T follicular helper cell (primary cell): ENCODE measurements around the gene ABHD16B.

Experiments
- DNase-seq: peaks from one replicate; pipeline ENCODE4 v3.0.0-alpha.2; 2020; ENCODE audit warnings: low read depth
- total RNA-seq, 2 experiments: gene quantifications; one replicate each; lab custom pipeline; 2026; lab: John Stamatoyannopoulos, UW

The ABHD16B gene
- total RNA-seq: 0 to 0.09 reads per million in 2 experiments

DNA sequence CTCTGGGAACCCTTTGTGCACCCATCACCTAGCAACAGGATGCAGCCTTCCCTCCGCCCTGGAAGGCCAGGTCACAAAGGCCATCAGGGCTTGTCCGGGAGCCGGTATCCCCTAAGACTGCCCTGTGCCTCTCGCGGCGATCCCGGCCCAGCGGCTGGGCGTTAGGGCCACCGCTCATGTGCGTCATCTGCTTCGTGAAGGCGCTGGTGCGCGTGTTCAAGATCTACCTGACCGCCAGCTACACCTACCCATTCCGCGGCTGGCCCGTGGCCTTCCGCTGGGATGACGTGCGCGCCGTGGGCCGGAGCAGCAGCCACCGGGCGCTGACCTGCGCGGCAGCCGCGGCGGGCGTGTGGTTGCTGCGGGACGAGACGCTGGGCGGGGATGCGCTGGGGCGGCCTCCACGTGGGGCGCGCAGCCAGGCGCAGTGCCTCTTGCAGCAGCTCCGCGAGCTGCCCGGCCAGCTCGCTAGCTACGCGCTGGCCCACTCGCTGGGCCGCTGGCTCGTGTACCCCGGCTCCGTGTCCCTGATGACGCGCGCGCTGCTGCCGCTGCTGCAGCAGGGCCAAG, at the start of gene ABHD16B:
TSS of gene ABHD16B (plus strand) at position 134 of the 570 bp plus-strand sequence. CDS start at position 177, 43 bp downstream.
- DNase-seq: no peak

DNA sequence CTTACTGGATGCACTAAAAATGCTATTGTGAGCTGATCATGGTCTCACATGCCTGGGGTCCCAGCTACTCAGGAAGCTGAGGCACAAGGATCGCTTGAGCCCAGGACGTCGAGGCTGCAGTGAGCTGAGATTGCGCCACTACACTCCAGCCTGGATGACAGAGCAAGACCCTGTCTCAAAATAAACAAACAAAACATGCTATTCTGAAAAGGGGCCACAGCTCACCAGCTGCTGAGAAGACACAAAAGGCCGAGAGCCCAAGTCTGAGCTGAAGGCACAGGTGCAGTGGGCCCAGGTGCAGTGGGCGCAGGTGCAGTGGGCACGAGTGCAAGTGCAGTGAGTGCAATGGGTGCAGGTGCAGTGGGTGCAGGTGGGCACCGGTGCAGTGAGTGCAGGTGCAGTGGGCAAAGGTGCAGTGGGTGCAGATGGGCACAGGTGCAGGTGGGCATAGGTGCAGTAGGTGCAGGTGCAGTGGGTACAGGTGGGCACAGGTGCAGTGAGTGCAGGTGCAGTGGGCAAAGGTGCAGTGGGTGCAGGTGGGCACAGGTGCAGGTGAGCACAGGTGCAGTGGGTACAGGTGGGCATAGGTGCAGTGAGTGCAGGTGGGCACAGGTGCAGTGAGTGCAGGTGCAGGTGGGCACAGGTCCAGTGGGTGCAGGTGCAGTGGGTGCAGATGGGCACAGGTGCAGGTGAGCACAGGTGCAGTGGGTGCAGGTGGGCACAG, 46.2 kb upstream of the ABHD16B start:
- no peak for DNase-seq

DNA sequence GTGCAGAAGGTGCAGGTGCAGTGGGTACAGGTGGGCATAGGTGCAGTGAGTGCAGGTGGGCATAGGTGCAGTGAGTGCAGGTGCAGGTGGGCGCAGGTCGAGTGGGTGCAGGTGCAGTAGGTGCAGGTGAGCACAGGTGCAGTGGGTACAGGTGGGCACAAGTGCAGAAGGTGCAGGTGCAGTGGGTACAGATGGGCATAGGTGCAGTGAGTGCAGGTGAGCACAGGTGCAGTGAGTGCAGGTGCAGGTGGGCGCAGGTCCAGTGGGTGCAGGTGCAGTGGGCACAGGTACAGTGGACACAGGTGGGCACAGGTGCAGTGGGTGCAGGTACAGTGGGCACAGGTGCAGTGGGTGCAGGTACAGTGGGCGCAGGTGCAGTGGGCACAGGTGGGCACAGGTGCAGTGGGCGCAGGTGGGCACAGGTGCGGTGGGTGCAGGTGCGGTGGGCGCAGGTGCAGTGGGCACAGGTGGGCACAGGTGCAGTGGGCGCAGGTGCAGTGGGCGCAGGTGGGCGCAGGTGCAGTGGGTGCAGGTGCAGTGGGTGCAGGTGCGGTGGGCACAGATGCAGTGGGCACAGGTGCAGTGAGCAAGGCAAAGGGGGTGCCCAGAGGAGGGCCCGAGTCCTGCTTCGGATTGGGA, 45.6 kb upstream of the ABHD16B start:
- DNase-seq: no peak

DNA sequence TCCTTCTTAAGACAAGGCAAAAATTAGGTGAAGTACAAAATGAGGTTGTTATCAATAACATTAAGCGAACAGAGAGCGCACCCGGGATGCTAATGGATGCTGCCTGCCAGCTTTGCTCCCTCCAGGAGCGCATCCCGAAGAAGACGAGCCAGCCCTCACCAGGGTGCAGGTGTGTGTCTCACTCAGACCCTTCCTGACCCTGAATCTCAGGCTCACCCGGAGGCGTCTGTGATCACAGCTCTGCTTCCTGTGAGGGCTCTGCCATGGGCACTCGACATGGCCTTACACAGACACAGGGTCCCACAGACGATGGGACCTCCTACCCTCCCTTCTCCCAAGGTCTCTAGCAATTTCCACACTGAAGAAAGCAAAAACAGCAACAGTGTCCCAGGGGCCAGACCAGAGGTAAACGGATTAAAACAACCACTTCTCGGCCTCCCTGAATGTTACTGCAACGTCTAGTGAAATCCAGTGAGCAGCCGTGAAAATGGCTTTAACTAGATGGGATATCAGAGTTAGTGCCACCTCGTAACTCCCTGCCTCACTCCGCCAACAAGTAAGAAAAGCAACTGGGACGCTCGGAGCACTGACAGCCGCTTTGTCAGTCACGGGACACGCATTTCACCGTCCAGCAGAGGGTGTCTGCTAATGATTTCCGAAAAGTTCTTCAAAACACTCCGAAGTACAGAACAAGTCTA, 41.9 kb upstream of the ABHD16B start:
- no peak for DNase-seq

DNA sequence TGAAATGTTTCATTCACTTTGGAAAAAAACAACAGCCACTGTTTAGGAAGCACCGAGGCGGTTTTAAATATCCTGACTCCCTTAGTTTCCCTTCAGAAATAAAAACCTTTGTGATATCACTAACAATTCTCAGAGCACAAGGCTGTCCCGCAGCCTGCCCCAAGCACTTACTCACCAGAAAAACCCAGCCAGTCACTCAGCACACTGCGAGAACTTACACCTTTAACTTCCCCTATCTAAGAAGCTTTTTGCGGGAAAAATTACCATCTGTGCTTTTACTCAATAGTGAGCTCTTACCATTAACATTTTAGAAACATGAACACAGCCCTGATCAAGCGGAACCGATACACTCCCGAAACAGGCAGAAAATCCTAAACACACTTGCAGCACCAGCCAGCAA, 39.5 kb upstream of the ABHD16B start:
- no peak for DNase-seq

DNA sequence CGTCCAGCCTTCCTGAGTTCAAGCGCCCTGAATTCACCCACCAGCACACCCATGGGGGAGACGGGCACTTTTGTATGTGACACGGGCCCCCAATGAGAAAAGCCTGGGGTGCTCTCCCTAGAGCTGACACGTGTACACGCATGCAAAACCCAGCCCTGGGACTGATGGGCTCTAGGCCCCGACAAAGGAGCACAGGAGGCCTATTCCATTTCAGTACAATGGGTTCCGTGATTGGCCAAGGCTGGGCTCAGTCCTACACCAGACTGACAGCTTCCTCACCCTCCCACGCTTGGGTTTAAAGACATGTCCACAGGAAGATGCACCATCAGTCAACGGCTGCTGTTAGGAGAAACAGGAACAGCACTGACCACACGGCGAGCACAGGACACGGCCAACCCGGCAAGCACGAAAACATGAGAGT, 39.0 kb upstream of the ABHD16B start:
- DNase-seq: no peak

DNA sequence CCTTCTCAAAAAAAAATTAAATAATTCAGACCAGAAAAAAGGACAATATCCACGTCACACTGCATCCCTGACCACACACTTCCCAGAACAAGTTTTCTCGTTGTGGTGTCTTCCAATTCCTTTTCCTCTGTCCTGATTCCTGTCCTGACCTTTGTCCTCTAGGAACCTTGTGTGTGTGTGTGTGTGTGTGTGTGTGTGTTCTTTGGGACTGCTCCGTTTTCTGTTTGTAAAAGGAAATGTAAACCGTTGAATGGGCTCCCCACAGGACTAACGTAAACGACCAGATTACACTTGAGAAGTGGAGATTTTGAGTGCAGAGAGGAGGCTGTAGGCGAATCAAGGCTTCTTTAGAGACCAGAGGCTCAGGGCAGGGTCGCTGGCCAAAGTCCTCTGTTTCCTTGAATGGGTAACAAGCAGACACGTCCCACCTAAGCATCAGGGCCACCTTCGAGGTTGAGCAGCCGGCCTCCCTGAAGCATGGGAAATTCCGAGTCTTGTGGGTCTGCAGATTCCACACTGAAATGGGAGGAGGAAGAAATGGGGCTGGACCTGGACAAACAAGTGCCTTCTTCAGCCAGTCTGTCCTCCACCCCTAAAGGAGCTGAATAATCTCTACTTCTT, 37.5 kb upstream of the ABHD16B start:
- no peak for DNase-seq

DNA sequence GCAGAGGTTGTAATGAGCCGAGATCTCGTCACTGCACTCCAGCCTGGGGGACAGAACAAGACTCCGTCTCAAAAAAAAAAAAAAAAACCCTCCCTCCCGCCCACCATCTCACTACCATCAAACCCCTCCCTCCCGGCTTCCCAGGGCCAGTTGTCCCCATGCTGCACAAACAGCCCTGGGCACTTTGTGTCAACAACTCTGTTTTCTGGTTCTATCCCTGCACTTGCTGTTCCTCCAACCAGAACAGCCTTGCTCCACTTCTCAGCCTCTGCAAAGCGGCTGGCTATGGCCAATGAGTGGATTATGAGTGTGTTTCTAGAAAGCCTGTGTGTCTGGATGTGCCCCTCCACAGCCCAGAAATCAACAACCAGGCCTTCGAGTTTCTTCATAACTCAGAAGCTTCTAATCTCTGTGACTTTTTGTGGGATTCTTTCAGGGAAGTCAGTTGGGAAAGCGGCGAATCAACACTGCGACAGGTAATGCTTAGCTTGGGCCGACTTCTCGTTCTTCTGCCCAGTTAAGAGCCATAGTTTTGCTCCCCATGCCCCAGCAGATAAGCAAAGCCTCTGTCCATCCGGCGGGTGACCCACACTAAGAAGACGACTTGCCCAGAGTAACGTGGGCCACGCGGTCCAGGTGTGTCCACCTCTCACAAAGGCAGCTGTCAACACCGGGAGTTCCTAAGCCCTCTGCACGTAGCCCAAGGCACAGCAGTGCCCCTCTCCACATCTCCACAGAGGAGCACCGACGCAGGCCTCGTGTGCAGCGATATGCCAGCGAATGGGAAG, 35.8 kb upstream of the ABHD16B start:
- DNase-seq: no peak

DNA sequence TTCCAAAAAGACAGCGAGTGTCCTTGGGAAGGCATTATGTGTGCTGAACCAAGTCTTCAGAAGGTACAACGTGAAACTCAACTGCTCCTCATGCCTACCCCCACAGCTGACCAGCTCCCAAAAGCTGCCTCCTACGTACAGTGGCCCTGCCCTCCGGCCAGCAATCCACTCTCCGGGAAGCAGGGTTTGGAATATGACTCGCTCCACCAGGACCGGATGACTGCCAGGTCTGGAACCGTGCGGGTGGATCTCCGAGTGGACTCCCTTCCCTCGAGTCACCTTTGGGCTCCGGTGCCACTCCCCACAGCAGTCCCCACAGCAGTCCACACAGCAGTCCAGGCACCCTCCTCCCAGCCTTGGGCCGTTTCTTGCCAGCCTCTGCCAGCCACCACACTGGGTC, 34.5 kb upstream of the ABHD16B start:
- no peak for DNase-seq

DNA sequence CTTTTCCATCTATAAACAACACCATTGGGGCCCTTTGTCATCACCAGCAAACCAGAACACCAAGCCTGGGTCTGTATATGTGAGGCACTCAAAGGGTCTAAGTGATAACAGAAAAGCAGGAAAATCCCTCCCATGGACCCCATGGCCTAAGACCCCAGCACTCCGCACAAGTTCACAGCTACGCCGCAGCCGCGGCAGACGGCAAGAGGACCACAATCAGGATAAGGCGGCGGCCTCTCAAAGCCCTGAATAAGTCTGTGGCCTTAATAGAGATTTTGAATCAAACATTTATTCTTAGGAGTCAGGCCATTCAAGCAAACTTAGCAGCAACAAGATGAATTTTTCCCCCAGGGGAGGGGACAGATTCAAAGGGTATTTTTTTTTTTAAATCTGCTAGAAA, 33.2 kb upstream of the ABHD16B start:
- DNase-seq: no peak

DNA sequence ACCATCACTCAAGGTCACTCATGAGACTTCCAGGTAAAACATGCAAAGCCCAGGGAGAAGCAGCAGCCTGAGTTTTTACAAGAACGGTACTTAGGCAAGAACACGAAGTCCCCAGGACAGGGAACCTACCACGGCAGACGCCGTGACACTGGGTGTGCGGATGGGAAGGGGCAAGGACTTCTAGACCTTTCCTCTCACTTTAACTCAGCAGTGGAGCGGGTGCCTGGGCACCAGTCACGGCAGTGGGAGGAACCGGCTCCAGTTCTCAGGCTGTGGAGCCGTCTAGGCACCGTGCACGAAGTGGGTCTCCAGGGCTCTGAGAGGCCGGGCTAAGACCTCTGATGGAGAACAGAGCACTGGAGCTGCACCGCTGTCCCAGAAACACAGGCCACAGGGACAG, 32.8 kb upstream of the ABHD16B start:
- no peak for DNase-seq

DNA sequence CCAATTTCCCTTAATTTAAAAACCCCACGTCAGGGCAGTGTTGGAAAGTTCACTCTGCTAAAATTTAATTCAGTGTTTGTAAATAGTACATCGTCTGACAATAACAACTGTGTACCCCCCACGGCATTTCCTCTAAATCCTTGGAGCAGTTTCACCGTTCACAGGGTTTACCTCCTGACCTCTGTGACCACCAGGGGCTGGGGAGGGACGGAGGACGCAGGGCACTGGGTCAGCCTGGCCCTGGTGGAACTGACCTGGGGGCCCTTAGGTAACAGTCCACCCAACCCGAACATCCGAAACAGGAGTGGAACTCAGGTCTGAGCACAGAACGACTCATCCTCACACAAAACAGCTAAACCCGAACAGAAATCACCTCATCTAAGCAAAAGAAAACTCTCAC, 32.3 kb upstream of the ABHD16B start:
- DNase-seq: no peak

DNA sequence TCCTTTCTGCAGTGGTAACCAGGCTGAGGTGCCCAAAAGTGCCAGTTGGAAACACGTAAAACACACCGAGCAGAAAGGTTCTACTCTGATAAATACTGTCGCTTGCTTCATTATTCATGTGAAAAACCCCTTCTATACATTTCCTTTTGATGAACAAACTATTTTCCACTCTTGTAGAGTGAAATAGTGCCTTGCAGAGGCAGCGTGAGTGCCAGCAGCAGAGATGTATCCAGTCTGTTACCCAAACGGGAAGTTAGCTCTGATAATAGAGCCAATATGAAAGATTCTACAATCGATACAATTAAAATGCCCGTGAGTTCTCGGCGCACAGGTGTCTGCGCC, 31.7 kb upstream of the ABHD16B start:
- DNase-seq: no peak

DNA sequence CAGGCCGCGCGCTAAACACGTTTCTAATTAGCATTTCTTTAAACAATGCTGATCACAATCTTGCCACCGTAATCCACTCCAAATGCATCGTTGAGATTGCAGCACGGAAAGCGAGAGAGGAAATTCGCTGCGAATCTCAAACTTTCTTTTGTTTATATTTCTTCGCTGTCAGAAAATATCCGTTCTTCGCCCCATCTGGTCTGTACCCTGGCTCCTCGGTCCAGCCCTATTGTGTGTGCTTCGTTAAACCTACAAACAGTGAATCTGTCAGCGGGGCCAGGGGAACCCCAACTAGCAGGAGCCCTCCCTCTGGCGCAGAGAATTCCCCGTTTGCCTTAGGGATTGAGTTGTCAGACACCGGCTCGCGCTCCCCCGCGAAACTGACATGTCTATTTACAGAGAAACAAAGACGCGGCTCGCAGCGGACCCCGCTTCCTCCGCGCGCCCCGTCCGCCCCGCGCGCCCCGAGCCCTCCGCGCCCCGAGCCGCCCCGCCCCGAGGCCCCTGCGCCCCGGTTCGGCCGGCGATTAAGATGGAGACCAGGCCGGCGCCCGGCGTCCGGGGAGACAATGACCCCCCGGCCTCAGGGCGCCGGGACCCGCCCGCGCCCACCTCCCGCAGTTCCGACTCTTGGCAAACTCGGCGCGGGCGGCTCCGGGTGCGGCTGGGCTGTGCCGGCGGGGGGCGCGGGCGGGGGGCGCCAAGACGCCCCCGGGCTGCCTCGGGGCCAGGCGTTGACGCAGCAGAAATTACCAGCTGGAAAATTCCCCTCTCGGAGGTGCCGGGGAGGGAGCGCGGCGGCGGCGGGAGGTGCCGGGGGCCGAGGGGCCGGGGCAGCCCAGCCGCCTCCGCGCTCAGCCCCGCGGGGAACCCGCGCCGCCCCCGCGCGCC, 31.1 kb upstream of the ABHD16B start:
- no peak for DNase-seq

DNA sequence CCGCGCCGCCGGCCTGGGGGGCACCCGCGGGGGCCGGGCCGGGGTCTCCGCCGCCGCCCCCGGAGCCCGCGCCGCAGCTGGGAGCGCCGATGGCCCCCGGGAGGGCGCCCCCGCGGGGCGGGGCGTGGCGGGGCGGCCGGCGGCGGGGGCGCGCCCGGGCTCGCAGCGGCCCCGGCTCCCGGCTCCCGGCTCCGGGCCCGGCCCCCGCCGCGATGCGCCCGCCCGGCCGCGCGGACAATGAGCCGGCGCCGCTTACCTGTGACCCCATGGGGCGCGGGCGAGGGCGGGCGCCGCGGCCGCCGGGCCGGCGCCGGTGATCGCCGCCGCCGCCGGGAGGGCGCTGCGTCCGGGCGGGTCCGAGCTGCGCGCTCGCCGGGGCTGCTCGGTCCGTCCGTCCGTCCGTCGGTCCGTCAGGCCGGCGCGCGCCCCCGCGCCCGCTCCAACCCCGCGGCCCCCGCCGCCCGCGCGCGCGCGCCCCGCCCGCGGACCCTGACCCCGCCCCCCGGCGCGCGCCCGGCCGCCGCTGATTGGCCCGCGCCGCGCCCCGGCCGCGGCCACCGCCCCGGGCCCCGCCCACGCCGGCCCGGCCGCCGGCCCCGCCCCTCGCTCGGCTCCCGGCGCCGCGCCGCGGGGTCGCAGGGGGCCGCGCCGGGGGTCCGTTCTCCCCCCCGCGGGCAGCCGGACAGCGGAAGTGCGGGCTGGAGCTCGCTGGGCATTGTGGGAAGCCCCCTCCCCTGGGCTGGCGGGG, 30.3 kb upstream of the ABHD16B start, which contains the start of gene ZBTB46:
TSS of gene ZBTB46 (minus strand) at position 424 of the 748 bp plus-strand sequence. CDS start 40,507 bp downstream, outside the sequence.
- DNase-seq: no peak

DNA sequence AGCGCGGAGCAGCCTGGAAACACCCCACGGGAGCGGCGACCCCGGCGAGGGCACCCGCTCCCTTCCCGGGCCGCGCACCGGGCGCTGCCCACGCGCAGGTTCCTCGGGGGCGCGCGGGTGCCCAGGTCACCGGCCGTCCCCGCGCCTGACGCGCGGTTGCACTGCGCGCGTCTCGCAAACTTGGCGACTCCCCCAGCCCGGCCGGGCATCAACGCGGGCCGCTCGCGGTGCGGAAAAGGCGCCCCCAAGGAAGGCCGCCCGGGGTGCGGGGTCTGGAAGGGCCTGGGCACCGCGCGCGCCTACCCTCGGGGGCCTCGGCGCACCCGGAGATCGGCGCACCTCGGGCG, 29.7 kb upstream of the ABHD16B start:
- DNase-seq: no peak

DNA sequence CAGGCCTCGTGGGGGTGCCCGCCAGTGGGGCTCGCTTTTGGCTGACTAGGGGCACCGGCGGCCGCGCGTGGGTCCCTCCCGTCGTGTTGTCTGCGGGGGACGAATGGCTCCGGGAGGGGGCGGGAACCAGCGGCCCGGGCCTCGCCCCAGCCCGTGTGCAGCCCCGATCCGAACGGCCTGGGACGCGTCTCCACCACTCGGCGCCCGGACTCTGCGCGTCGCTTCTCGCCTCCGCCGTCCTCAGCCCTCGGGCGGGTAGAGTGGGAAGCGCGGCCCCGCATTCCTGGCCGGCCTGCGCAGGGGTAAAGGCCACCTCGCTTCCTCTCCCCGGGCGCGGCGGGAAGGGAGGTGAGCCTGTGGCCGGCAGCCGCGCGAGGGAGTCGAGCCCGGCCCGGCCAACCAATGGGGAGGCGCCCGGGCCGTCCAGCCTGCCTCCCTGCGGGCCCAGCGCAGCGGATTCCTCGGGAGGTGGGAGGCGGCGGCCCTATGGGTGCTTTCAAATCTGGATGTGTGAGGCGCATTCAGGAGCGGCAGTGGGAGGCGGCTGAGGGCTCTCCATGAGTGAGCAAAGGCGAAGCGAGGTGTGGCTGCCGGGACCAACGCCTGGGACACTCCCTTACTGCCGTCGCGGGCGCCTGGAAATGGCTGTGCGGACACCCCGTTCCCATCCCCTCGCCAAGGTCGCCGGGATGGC, 29.2 kb upstream of the ABHD16B start:
- no peak for DNase-seq

DNA sequence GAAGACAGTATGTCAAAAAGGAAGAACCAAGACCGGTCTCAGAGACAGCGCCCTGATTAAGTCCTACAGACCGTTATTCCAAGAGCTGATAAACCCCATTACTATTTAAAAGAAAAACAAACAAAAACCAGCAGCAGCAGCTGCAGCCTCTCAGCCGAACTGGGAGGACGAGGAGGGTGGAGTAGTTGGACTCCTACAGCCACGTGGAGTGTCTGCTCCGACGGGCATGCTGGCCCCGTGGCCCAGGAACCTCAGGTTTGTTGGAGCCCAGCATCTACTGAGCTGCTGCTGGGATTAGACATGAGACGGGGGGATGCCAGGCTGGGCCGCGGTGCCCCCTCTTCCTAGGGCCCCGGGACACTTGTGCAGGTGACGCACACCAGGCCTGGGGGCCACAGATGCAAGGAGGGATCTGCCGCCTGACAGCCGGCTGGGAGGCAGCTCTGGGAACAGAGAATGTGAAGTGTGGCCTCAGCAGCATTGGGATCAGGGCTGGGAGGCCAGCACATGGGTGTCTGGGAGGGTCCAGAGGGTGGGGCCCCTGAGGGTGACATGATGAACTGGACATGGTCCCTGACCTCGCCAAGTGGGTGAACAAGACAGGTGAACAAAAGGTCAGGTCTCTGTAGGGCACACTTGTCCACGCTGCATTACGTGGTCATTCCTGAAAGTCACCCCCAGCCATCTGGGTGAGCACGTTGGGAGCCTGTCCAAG, 27.4 kb upstream of the ABHD16B start:
- no peak for DNase-seq
